Measurements from ENCODE around the gene NTMT2. TPM values are rescaled to one million over a fixed set of nuclear protein-coding genes. Genes with fewer than 3 reads are reported as not detected.
"Not testable (repeated sequence)": the region's sequence is repeated elsewhere in the genome, so short reads cannot be mapped to it uniquely, and the experiment has no call there.

Gene NTMT2
- total and polyA plus RNA-seq, 4 donors, result not detected

DNA sequence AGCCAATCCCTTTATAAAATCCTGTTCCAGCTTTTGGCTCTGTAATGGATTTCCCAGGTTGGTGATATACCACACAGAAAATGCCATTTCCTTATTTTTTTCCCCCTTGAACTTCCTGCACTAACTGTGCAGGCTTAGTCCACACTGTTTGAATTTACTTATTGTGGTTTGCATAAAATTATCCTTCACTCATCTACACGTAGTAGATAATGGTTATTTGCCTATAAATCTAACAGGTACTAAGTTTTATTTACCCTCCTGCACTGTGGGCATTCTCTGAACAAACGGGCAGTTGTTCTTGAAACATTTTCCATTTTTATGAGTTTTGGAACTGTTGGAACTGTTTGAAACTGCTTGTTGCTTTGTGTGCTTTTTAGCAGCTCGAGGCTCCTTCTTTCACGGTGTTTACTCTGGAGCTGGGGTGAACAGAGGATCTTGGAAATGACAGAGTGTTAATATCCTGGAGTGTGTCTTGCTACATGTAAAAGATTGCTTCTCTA, 48.3 kb upstream of the NTMT2 start:
- H3K9me3 ChIP-seq (ENCODE audit: control insufficient read depth in 4 of 4, insufficient read depth in 3 of 4, low read length in 3 of 4), result peaks cover 0 to 2% (median 0%) of the 10 kb centered on the region in 4 donors
- DNase-seq (no peak), ATAC-seq (ENCODE audit: insufficient read depth, low FRiP score) (no peak)
- H3K4me3 ChIP-seq, result no peak overlapping the region
- H3K27ac ChIP-seq (ENCODE audit: low read depth in 1 of 2, low read length in 1 of 2), result no peak overlapping the region
- 25 to 27% methylated on average over 4 of the region's 4 CpGs for WGBS, 2 donors
- H3K4me1 ChIP-seq (ENCODE audit: control insufficient read depth in 5 of 5, insufficient read depth in 5 of 5, low read length in 5 of 5), result no peaks in the 10 kb centered on the region
- no peaks in the 10 kb centered on the region for H3K36me3 ChIP-seq (ENCODE audit: control insufficient read depth in 4 of 4, insufficient read depth in 4 of 4, low read length in 4 of 4)
- H3K9ac ChIP-seq (ENCODE audit: insufficient read depth in 1 of 2, low read length in 2 of 2), result no peak overlapping the region
- TF ChIP-seq, protein P1, sequence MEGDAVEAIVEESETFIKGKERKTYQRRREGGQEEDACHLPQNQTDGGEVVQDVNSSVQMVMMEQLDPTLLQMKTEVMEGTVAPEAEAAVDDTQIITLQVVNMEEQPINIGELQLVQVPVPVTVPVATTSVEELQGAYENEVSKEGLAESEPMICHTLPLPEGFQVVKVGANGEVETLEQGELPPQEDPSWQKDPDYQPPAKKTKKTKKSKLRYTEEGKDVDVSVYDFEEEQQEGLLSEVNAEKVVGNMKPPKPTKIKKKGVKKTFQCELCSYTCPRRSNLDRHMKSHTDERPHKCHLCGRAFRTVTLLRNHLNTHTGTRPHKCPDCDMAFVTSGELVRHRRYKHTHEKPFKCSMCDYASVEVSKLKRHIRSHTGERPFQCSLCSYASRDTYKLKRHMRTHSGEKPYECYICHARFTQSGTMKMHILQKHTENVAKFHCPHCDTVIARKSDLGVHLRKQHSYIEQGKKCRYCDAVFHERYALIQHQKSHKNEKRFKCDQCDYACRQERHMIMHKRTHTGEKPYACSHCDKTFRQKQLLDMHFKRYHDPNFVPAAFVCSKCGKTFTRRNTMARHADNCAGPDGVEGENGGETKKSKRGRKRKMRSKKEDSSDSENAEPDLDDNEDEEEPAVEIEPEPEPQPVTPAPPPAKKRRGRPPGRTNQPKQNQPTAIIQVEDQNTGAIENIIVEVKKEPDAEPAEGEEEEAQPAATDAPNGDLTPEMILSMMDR (IDR thresholded peaks at IDR 0.05; ENCODE audit: control extremely low read depth, extremely low read depth), result no peak
- H3K27me3 ChIP-seq (ENCODE audit: control insufficient read depth in 3 of 3, insufficient read depth in 3 of 3, low read length in 2 of 3), result no peaks in the 10 kb centered on the region

GRCh38 chr1:170113140-170113539, 32.6 kb upstream of the NTMT2 start:
- WGBS, 2 donors, result 91% methylated on average over 8 of the region's 8 CpGs

DNA sequence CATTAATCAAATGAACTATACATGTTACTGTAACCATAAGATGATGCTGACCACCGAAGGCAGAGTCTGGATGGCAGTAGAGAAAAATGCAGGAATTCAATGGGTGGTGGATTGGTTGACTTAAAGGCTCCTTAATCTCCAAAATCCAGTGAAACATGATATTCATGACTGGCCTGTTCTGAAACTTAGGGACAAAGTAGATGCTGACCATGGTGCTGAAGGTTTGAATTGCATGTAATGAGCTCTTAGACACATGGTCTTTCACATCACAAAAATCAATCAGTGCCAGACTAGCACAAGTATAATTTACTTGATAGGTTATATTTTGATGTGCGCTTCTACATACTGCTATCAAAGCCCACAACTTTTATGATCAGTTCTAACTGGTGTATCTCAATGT, 30.9 kb upstream of the NTMT2 start:
- Histone ChIP-seq H3K27me3 (ENCODE audit: control insufficient read depth in 3 of 3, insufficient read depth in 3 of 3, low read length in 2 of 3) (no peaks in the 10 kb centered on the region), H3K9me3 (ENCODE audit: control insufficient read depth in 4 of 4, insufficient read depth in 3 of 4, low read length in 3 of 4) (peaks cover 0 to 9% (median 0%) of the 10 kb centered on the region in 4 donors), H3K9ac (ENCODE audit: insufficient read depth in 1 of 2, low read length in 2 of 2) (no peak overlapping the region), H3K4me1 (ENCODE audit: control insufficient read depth in 5 of 5, insufficient read depth in 5 of 5, low read length in 5 of 5) (no peaks in the 10 kb centered on the region), H3K4me3 (no peak overlapping the region), H3K36me3 (ENCODE audit: control insufficient read depth in 4 of 4, insufficient read depth in 4 of 4, low read length in 4 of 4) (no peaks in the 10 kb centered on the region), H3K27ac (ENCODE audit: low read depth in 1 of 2, low read length in 1 of 2) (no peak overlapping the region)
- TF ChIP-seq, protein P1 (IDR thresholded peaks at IDR 0.05; ENCODE audit: control extremely low read depth, extremely low read depth), result no peak
- WGBS, 2 donors, result 79 to 81% methylated on average over 2 of the region's 2 CpGs
- no peak for ATAC-seq (ENCODE audit: insufficient read depth, low FRiP score)
- DNase-seq, result peak in 2 of 3 donors; percentile 27 to 61

More at GRCh38 chr1:170113140-170113539, 32.6 kb upstream of the NTMT2 start:
- H3K9me3 ChIP-seq (ENCODE audit: control insufficient read depth in 4 of 4, insufficient read depth in 3 of 4, low read length in 3 of 4); DNase-seq; H3K27ac ChIP-seq (ENCODE audit: low read depth in 1 of 2, low read length in 1 of 2); H3K4me3 ChIP-seq; H3K9ac ChIP-seq (ENCODE audit: insufficient read depth in 1 of 2, low read length in 2 of 2); H3K4me1 ChIP-seq (ENCODE audit: control insufficient read depth in 5 of 5, insufficient read depth in 5 of 5, low read length in 5 of 5); H3K36me3 ChIP-seq (ENCODE audit: control insufficient read depth in 4 of 4, insufficient read depth in 4 of 4, low read length in 4 of 4); H3K27me3 ChIP-seq (ENCODE audit: control insufficient read depth in 3 of 3, insufficient read depth in 3 of 3, low read length in 2 of 3); ATAC-seq (ENCODE audit: insufficient read depth, low FRiP score): not testable (repeated sequence)

- ATAC-seq (ENCODE audit: insufficient read depth, low FRiP score), result no peak
- H3K4me1 ChIP-seq (ENCODE audit: control insufficient read depth in 5 of 5, insufficient read depth in 5 of 5, low read length in 5 of 5), result no peaks in the 10 kb centered on the region
- H3K36me3 ChIP-seq (ENCODE audit: control insufficient read depth in 4 of 4, insufficient read depth in 4 of 4, low read length in 4 of 4), result no peaks in the 10 kb centered on the region
- no peaks in the 10 kb centered on the region for H3K27me3 ChIP-seq (ENCODE audit: control insufficient read depth in 3 of 3, insufficient read depth in 3 of 3, low read length in 2 of 3)
- TF ChIP-seq, protein P1 (IDR thresholded peaks at IDR 0.05; ENCODE audit: control extremely low read depth, extremely low read depth), result no peak
- no peak overlapping the region for H3K27ac ChIP-seq (ENCODE audit: low read depth in 1 of 2, low read length in 1 of 2)
- H3K9me3 ChIP-seq (ENCODE audit: control insufficient read depth in 4 of 4, insufficient read depth in 3 of 4, low read length in 3 of 4), result no peaks in the 10 kb centered on the region
- WGBS, 2 donors, result 91 to 94% methylated on average over 6 of the region's 6 CpGs
- no peak overlapping the region for H3K9ac ChIP-seq (ENCODE audit: insufficient read depth in 1 of 2, low read length in 2 of 2)
- no peak for DNase-seq
- no peak overlapping the region for H3K4me3 ChIP-seq
Measured at GRCh38 chr1:170122366-170122765, 23.4 kb upstream of the NTMT2 start.

All from lung (tissue), 12 donors.